Measurements from ENCODE around the gene STRN4. TPM values are rescaled to one million over a fixed set of nuclear protein-coding genes. Genes with fewer than 3 reads are reported as not detected.

Gene STRN4
- total RNA-seq, 1 experiment from 2014 or later = 143 TPM

GRCh38 chr19:46745521-46746280 lies 549 bp downstream of the STRN4 start, which contains the start of gene FKRP:
Gene FKRP (plus strand): TSS chr19:46746057. CDS start chr19:46755451, 9,394 bp downstream.
- H3K36me3 Mint-ChIP-seq (ENCODE audit: insufficient read depth in 1 of 3, low read depth in 3 of 3) = peaks cover 2 to 44% (median 32%) of the 10 kb centered on the region in 3 experiments

More at GRCh38 chr19:46745521-46746280, 549 bp downstream of the STRN4 start, which contains the start of gene FKRP:
- Mint-ChIP-seq H3K4me3 (peak within 1 kb of the TSS; percentile 97 to 99), H3K27me3 (ENCODE audit: low read depth) (no peaks in the 10 kb centered on the region; the same call in 1 of the 2 replicates), H3K9me3 (no peaks in the 10 kb centered on the region), H3K4me1 (peaks cover 40 to 52% of the 10 kb centered on the region in 2 experiments), H3K27ac (peak within 1 kb of the TSS; percentile 85 to 98 (median 96); a peak in 6 of 7 replicates)
- Histone ChIP-seq H3K23ac (ENCODE audit: insufficient read length, low read depth, low read length) (no peak within 1 kb of the TSS), H2BK5ac (ENCODE audit: insufficient read length, low read length) (no peak within 1 kb of the TSS), H4K5ac (ENCODE audit: insufficient read length, low read depth, low read length) (no peak within 1 kb of the TSS), H3K4me2 (ENCODE audit: insufficient read depth, insufficient read length, low read length) (peak within 1 kb of the TSS; percentile 85), H2BK120ac (ENCODE audit: low read depth, low read length, poor library complexity, severe bottlenecking) (peak within 1 kb of the TSS; percentile 91), H4K20me1 (ENCODE audit: control insufficient read depth, insufficient read depth, insufficient read length) (no peaks in the 10 kb centered on the region), H4K8ac (replicated peaks; ENCODE audit: insufficient read length, low read depth, low read length) (no peak within 1 kb of the TSS), H2AFZ (ENCODE audit: low read length) (no peak within 1 kb of the TSS), H3K14ac (ENCODE audit: insufficient read depth, low read length) (peak within 1 kb of the TSS; percentile 98), H3K23me2 (ENCODE audit: insufficient read length, low read depth, low read length, poor library complexity, severe bottlenecking) (peaks cover 12% of the 10 kb centered on the region), H3K79me2 (ENCODE audit: insufficient read depth, low read length) (peaks cover 41% of the 10 kb centered on the region), H2BK12ac (ENCODE audit: insufficient read length, low read depth, low read length) (peak within 1 kb of the TSS; percentile 64), H3T11ph (ENCODE audit: low read length) (peak within 1 kb of the TSS; percentile 24), H2BK20ac (ENCODE audit: low read depth, low read length, poor library complexity, severe bottlenecking) (peak within 1 kb of the TSS; percentile 12), H3K18ac (ENCODE audit: insufficient read length, low read depth, low read length) (peak within 1 kb of the TSS; percentile 96), H2AK5ac (ENCODE audit: insufficient read length, low read length) (no peak within 1 kb of the TSS), H3K56ac (ENCODE audit: insufficient read length, low read depth, low read length) (no peak within 1 kb of the TSS), H3K27me3 (ENCODE audit: insufficient read depth, low read length) (no peaks in the 10 kb centered on the region), H2BK15ac (ENCODE audit: low read depth, low read length) (no peak within 1 kb of the TSS; the same call in 1 of the 2 replicates), H3K9me3 (ENCODE audit: control insufficient read depth, low read depth, low read length) (no peaks in the 10 kb centered on the region), H3K4me1 (ENCODE audit: insufficient read depth, low read length) (peaks cover 3% of the 10 kb centered on the region; the same call in 1 of the 2 replicates), H3K4ac (ENCODE audit: low read depth, low read length) (peak within 1 kb of the TSS; percentile 95; the same call in 1 of the 2 replicates), H3K79me1 (ENCODE audit: insufficient read depth, low read depth, low read length, poor library complexity, severe bottlenecking) (peaks cover 3% of the 10 kb centered on the region), H4K91ac (ENCODE audit: insufficient read length, low read depth, low read length) (no peak within 1 kb of the TSS), H3K27ac (ENCODE audit: insufficient read length, low read depth, low read length) (no peak within 1 kb of the TSS), H3K9ac (ENCODE audit: extremely low read depth, insufficient read length, low read length) (peak within 1 kb of the TSS; percentile 87)
- no CpG with 5 or more reads among the region's 68 CpGs for WGBS (ENCODE audit: extremely low coverage, insufficient read length, low lambda C conversion rate)
- TF ChIP-seq CTCF (conservative IDR thresholded peaks at IDR 0.05) = no peak
- DNase-seq = no peak
